Activated T-cell treated with anti-CD3 and anti-CD28 coated beads for 48 hours (primary cell): ENCODE measurements around the gene RIPK1.
"Not testable (repeated sequence)": the region's sequence is repeated elsewhere in the genome, so short reads cannot be mapped to it uniquely, and the experiment has no call there.

Source experiments
- DNase-seq: peaks from one replicate; pipeline ENCODE4 v3.0.0-alpha.2; 2020; ENCODE audit warnings: low read depth

Gene RIPK1

DNA sequence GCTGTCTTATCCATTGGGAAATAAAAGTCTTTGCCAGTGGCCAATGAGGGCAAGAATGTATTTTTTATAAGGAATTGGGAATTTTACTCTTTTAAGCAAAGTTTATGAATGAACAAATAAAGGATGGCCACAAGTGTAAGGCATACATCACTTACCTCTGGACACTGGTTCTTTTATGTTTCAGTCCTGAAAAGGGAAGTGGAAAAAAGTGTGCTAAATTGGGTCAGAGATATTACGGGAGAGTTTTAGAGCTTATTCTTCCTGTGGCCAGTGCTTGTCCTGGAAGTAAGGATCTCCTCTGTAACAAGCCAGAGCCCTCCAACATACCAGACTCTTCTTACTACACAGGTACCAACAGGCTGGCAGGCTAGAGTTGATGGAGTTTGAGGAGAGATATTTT lies 22.5 kb upstream of the RIPK1 start:
- DNase-seq: no peak

GRCh38 chr6:3046295-3046694 lies 22.0 kb upstream of the RIPK1 start:
- no peak for DNase-seq

DNA sequence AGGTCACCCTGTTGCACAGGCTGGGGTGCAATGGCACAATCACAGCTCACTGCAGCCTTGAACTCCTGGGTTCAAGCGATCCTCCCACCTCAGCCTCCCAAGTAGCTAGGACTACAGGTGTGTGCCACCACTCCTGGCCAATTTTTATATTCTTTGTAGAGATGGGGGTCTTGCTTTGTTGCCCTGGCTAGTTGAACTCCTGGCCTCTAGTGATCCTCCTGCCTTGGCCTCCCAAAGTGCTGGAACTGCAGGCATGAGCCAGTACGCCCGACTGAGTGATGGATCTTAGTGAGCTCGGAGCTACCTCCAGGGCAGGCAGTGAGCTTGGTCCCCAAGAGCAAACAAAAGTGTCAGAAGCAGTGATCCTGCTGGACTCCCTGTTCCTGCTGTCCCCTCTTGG lies 20.3 kb upstream of the RIPK1 start:
- DNase-seq: not testable (repeated sequence)

DNA sequence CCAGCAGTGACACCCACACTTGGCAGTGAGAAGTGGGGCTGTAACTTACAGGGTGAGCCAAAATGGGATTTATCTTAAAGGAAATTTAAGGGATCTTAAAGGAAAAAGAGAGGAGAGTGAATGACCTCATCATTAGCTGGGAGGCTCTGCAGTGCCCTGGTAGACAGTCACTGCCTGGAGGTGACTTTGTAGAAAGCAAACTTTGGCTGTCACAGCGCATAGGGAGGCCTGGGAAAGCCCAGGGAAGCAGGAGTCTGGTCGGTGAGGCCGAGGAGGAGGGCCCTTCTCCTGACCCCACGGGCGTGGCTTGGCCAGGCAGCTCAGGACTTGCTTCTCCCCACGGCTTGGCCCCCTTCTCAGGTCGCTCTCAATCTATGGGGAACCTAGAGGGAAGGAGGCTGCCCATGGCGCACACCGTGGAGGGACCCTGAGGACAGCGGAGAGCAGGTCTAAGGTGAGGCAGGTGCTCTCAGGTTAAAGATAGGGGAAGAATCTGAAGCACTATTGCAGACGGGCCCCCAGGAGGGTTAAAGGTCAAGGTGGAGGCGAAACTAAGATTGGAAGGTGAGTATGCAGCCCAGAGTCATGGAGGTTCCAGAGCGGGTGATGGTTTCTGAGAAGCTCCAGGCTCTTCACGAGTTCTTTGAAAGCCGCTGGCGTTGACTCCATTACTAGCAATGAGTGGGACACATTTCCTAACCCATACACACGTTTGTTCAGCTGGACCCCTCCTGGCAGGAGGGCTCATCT lies 15.6 kb upstream of the RIPK1 start:
- no peak for DNase-seq

DNA sequence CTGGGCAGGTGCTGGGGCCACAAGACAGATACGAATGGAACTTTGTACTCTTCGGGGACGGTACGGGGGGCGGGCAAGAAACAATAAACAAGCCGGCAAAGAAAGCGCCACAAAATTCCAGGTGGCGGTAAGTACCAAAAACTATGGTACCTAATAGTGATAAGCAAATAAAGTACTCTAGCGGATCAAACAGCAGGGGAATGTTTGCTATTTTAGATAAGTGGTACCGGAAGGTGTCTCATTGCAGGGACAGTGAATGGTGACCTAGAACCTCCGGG lies 15.1 kb upstream of the RIPK1 start:
- DNase-seq: no peak

- DNase-seq: not testable (repeated sequence)
These were observed 13.8 kb upstream of the RIPK1 start for GRCh38 chr6:3054229-3055157.

GRCh38 chr6:3055158-3055499 lies 13.2 kb upstream of the RIPK1 start:
- DNase-seq: not testable (repeated sequence)

- no peak for DNase-seq
These were observed 11.1 kb upstream of the RIPK1 start for GRCh38 chr6:3057063-3057770.

DNA sequence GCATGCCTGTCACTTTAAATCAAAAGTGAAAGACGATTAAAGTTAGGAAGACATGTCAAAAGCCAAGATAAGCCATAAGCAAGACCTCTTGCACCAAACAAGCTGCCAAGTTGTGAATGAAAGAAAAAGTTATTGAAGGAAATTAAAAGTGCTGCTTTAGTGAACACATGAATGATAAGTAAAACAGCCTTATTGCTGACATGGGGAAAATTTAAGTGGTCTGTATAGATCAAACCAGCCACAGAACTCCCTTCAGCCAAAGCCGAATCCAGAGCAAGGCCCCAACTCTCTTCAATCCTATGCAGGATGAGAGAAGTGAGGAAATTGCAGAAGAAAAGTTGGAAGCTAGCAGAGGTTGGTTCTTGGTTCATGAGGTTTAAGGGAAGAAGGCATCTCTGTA lies 9.3 kb upstream of the RIPK1 start:
- DNase-seq: no peak

DNA sequence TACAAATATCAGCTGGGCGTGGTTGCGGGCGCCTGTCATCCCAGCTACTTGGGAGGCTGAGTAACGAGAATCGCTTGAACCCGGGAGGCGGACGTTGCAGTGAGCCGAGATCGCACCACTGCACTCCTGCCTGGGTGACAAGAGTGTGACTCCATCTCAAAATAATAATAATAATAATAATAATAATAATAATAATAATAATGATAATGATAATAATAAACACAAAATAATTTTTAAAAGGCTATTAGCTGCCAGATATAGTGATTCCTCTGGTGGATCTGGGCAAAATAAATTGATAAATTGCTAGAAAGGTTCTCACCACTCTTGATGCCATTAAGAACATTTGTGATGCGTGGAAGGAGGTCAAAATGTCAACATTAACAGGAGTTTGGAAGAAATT lies 8.2 kb upstream of the RIPK1 start:
- DNase-seq: not testable (repeated sequence)

DNA sequence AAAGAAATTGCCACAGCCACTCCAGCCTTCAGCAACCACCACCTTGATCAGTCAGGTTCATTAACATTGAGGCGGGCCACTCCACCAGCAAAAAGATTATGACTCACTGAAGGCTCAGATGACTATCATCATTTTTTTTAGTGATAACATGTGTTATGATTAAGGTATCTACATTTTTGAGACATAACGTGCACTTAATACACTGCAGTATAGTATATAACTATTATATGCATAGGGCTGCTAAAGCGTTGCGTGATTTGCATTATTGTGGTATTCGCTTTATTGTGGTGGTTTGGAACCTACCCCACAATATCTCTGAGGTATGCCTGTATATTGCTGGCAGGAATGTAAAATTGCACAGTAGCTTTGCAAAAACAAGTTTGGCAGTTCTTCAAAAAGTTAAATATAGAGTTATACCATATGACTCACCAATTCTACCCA lies 6.8 kb upstream of the RIPK1 start:
- no peak for DNase-seq

DNA sequence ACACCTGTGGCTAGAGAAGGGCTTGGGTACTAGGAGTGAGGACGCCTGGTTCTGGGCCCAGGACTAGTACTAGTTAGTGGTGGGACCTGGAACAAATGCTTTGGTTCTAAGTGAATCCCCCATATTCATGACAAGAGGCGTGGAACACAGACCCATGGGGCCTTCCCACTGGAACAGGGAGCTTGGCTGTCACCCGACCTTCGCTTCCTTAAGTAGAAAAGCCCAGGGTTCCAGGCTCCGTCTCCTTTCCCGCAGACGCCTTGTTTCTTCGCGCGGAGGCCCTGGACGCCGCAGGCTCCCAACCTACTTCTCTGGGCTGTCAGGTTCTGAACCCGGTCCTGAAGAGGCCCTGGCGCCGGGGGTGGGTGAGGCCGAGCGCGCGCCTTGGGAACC lies 5.0 kb upstream of the RIPK1 start:
- DNase-seq: not testable (repeated sequence)

GRCh38 chr6:3063733-3064700 lies 4.3 kb upstream of the RIPK1 start:
- peak; percentile 92 for DNase-seq

DNA sequence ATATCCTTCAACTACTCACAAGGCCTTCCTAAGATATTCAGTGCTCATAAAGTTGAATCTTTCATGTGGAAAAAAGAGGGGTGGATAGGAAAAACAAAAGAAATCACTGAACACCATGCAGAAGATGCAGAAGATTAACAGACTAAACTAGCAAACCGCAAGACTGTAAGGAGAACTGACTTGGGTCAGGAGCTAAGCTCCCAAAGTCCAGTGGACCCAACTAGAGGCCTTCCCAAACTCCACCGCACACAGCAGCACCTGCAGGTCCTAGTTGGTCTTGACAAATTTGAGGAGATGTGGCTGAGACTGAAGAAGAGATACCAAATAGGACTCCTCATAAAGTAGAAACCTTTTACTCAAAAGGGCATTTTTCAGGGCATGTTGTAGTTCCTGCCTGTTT lies 3.3 kb downstream of the RIPK1 start:
- no peak for DNase-seq

GRCh38 chr6:3072798-3073197 lies 4.5 kb downstream of the RIPK1 start:
- DNase-seq: no peak

DNA sequence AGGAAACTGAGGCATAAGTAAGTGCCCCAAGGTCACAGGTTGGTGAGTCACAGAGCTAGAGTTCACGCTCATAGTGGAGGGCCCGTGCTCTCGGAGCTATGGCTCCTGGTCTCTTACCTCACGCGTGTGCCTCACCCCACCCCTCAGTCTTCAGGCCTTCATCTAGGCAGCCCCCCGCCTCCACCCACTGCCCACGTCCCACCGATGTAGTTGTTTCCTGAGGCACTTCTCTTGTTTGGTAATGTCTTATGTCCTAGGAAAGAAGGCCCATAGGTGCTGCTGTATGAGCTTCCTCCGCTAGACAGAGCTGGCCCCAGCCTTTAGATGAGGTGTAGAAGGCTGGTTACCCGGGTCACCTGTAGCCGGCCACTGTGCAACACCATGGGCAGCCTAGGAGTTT lies 5.1 kb downstream of the RIPK1 start:
- DNase-seq: no peak

DNA sequence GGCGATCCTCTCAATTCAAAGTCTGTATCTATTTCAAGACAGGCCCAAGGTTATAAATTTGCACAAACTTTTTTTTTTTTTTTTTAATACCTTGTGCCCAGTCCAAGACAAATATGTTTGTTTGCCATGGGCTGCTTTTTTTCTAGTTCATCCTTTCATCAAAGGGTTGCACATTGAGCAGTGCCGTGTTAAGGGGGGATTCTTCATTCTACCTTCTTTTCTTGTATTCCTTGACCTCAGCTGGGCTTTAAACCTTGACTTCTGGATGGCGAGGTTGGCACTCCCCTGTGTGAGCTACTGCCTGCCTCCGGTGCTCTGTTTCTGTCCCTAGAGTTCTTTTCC lies 7.4 kb downstream of the RIPK1 start:
- no peak for DNase-seq

GRCh38 chr6:3076320-3076719 lies 8.0 kb downstream of the RIPK1 start:
- no peak for DNase-seq

- no peak for DNase-seq
These were observed 9.1 kb downstream of the RIPK1 start for GRCh38 chr6:3077430-3077829.

DNA sequence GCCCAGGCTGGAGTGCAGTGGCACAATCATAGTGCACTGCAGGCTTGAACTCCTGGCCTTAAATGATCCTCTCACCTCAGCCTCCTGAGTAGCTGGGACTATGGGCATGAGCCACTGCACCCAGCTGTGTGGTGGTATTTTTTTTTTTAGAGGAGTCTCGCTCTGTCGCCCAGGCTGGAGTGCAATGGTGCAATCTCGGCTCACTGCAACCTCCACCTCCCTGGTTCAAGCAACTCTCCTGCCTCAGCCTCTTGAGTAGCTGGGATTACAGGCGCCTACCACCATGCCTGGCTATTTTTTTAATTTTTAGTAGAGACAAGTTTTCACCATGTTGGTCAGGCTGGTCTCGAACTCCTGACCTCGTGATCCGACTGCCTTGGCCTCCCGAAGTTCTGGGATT lies 10.7 kb downstream of the RIPK1 start:
- DNase-seq: not testable (repeated sequence)

GRCh38 chr6:3079682-3080081 lies 11.4 kb downstream of the RIPK1 start:
- no peak for DNase-seq

DNA sequence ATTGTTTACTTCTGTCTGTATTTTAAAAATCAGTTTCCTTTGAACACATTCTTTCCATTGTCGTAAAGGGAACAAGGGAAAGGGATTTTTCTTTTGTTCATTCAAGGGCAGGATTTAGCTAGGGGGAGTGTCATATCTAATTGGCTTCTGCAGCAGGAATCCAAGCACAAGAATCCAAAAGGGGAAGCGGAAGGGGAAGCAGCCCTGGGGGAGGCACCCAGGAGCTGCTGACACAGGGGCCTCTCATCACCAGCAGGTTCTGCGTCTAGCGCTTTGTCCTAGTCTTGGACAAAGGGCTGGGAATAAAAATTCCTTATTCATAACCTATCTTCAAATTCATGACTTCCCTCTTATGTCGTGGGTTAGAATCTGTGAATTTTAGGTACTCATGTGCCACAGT lies 13.7 kb downstream of the RIPK1 start:
- DNase-seq: no peak
